HuH-7.5 (cell line): ENCODE data around the gene FREY1.

Source experiments
- DNase-seq: peaks from one replicate; pipeline ENCODE4 v3.0.0; 2011; ENCODE audit warnings: low spot score

Gene FREY1

GRCh38 chr11:45870706-45871105 lies 36.4 kb downstream of the FREY1 start:
- no peak for DNase-seq

GRCh38 chr11:45869551-45869950 lies 37.5 kb downstream of the FREY1 start:
- no peak for DNase-seq

GRCh38 chr11:45864041-45864440 lies 43.0 kb downstream of the FREY1 start:
- DNase-seq = no peak

- DNase-seq = no peak
Observed at GRCh38 chr11:45860764-45861510, 46.1 kb downstream of the FREY1 start.

- DNase-seq = no peak
Observed at GRCh38 chr11:45860348-45860747, 46.7 kb downstream of the FREY1 start.

GRCh38 chr11:45859661-45860140 lies 47.4 kb downstream of the FREY1 start:
- DNase-seq = no peak

- DNase-seq = no peak
Observed at GRCh38 chr11:45858751-45859398, 48.2 kb downstream of the FREY1 start.

- DNase-seq = no peak
Observed at GRCh38 chr11:45857961-45858474, 49.1 kb downstream of the FREY1 start.
